T-helper 1 cell treated with Interleukin-12 subunit alpha and Interleukin-12 subunit beta and Interleukin-4 antibody, amounts not matched to agents 30 μg/mL and 1 μg/mL, for 36 hours (primary cell): ENCODE data around the gene PRKCQ.
A peak's percentile ranks its signal among the peaks of the same experiment; 100 is the strongest.
"Not testable (repeated sequence)": the region's sequence is repeated elsewhere in the genome, so short reads cannot be mapped to it uniquely, and the experiment has no call there.

Source experiments
- H3K27ac Mint-ChIP-seq: one replicate; pipeline ENCODE4 v1.8.0; 2021; ENCODE audit warnings: mild to moderate bottlenecking, mixed read lengths
- H3K27me3 Mint-ChIP-seq: one replicate; pipeline ENCODE4 v1.8.0; 2021; ENCODE audit warnings: low read depth, mixed read lengths
- H3K36me3 Mint-ChIP-seq: one replicate; pipeline ENCODE4 v1.8.0; 2021; ENCODE audit warnings: low read depth, mixed read lengths
- H3K4me1 Mint-ChIP-seq: one replicate; pipeline ENCODE4 v1.8.0; 2021; ENCODE audit warnings: low read depth, mixed read lengths
- H3K4me3 Mint-ChIP-seq: one replicate; pipeline ENCODE4 v1.8.0; 2021; ENCODE audit warnings: mild to moderate bottlenecking, moderate library complexity, mixed read lengths
- H3K9me3 Mint-ChIP-seq: one replicate; pipeline ENCODE4 v1.8.0; 2021; ENCODE audit warnings: mixed read lengths

PRKCQ gene

GRCh38 chr10:6395606-6396005, 184.5 kb downstream of the PRKCQ start:
- Mint-ChIP-seq H3K27ac (no peak overlapping the region), H3K9me3 (peaks cover 12% of the 10 kb centered on the region), H3K36me3 (peaks cover 13% of the 10 kb centered on the region), H3K27me3 (no peaks in the 10 kb centered on the region), H3K4me1 (peaks cover 2% of the 10 kb centered on the region), H3K4me3 (no peak overlapping the region)

DNA sequence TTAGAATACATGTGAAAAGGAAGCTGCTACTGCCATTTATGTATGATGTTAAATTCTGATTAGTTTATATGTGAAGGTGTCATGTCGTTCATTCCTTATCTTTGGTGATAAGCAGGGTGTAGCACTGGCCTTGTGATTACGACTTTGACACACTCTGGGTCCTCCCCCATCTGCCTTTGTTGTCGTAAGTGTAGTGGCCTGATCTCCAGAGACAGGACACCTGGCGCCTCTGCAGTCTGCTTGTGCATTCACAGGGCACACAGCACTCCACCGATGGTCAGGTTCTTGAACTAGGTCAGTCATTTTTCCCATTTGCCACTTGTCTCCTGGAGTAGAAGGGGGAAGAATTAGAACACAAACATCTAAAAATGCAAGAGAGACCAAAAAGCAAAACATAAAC, 186.0 kb downstream of the PRKCQ start:
- no peak overlapping the region for H3K27ac Mint-ChIP-seq
- H3K9me3 Mint-ChIP-seq, result peaks cover 25% of the 10 kb centered on the region
- no peak overlapping the region for H3K4me3 Mint-ChIP-seq
- peaks cover 2% of the 10 kb centered on the region for H3K4me1 Mint-ChIP-seq
- peaks cover 20% of the 10 kb centered on the region for H3K36me3 Mint-ChIP-seq
- no peaks in the 10 kb centered on the region for H3K27me3 Mint-ChIP-seq

- Mint-ChIP-seq H3K4me3 (no peak overlapping the region), H3K27me3 (no peaks in the 10 kb centered on the region), H3K4me1 (no peaks in the 10 kb centered on the region), H3K9me3 (peaks cover 27% of the 10 kb centered on the region), H3K27ac (no peak overlapping the region), H3K36me3 (peaks cover 20% of the 10 kb centered on the region)
Measured at GRCh38 chr10:6393168-6393567, 186.9 kb downstream of the PRKCQ start.

- peaks cover 26% of the 10 kb centered on the region for H3K36me3 Mint-ChIP-seq
- peaks cover 30% of the 10 kb centered on the region for H3K9me3 Mint-ChIP-seq
- no peaks in the 10 kb centered on the region for H3K4me1 Mint-ChIP-seq
- H3K4me3 Mint-ChIP-seq, result no peak overlapping the region
- no peaks in the 10 kb centered on the region for H3K27me3 Mint-ChIP-seq
- H3K27ac Mint-ChIP-seq, result no peak overlapping the region
Measured at GRCh38 chr10:6390213-6390845, 189.7 kb downstream of the PRKCQ start.

GRCh38 chr10:6388261-6388893, 191.7 kb downstream of the PRKCQ start:
- no peaks in the 10 kb centered on the region for H3K27me3 Mint-ChIP-seq
- peaks cover 30% of the 10 kb centered on the region for H3K9me3 Mint-ChIP-seq
- H3K4me3 Mint-ChIP-seq, result no peak overlapping the region
- H3K4me1 Mint-ChIP-seq, result no peaks in the 10 kb centered on the region
- peaks cover 19% of the 10 kb centered on the region for H3K36me3 Mint-ChIP-seq
- H3K27ac Mint-ChIP-seq, result no peak overlapping the region

GRCh38 chr10:6386960-6387359, 193.1 kb downstream of the PRKCQ start:
- H3K27me3 Mint-ChIP-seq, result no peaks in the 10 kb centered on the region
- H3K4me3 Mint-ChIP-seq, result no peak overlapping the region
- H3K4me1 Mint-ChIP-seq, result peaks cover 10% of the 10 kb centered on the region
- H3K27ac Mint-ChIP-seq, result no peak overlapping the region
- H3K36me3 Mint-ChIP-seq, result peaks cover 19% of the 10 kb centered on the region
- H3K9me3 Mint-ChIP-seq, result peaks cover 30% of the 10 kb centered on the region

GRCh38 chr10:6386346-6386745, 193.7 kb downstream of the PRKCQ start:
- Mint-ChIP-seq H3K4me3 (no peak overlapping the region), H3K36me3 (peaks cover 18% of the 10 kb centered on the region), H3K27me3 (no peaks in the 10 kb centered on the region), H3K9me3 (peaks cover 30% of the 10 kb centered on the region), H3K4me1 (peaks cover 16% of the 10 kb centered on the region), H3K27ac (no peak overlapping the region)

DNA sequence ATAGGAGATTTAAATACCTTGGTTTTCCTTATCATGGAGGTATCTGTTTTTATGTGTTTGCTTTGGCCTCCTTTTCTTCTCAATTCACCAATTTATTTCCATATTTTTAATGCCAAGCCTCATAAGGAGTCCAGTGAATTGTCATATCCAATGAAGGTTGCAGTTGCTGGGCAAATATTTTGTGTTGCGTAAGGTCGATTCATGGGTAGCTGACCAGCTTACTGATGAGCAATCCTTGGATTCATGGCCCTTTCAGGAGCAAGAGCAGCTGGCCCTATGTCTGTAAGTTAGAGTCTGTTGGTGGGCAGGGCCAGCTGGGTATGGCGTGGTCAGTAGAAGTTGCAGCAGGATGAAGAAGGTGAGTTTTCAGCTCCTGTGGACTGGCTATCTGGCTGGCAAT, 194.4 kb downstream of the PRKCQ start:
- Mint-ChIP-seq H3K27me3 (no peaks in the 10 kb centered on the region), H3K9me3 (peaks cover 31% of the 10 kb centered on the region), H3K4me3 (no peak overlapping the region), H3K4me1 (peaks cover 20% of the 10 kb centered on the region), H3K27ac (no peak overlapping the region), H3K36me3 (peaks cover 20% of the 10 kb centered on the region)

- peaks cover 21% of the 10 kb centered on the region for H3K36me3 Mint-ChIP-seq
- H3K9me3 Mint-ChIP-seq, result peaks cover 31% of the 10 kb centered on the region
- H3K4me3 Mint-ChIP-seq, result no peak overlapping the region
- no peaks in the 10 kb centered on the region for H3K27me3 Mint-ChIP-seq
- H3K27ac Mint-ChIP-seq, result no peak overlapping the region
- H3K4me1 Mint-ChIP-seq, result peaks cover 20% of the 10 kb centered on the region
Measured at GRCh38 chr10:6384847-6385246, 195.2 kb downstream of the PRKCQ start.

DNA sequence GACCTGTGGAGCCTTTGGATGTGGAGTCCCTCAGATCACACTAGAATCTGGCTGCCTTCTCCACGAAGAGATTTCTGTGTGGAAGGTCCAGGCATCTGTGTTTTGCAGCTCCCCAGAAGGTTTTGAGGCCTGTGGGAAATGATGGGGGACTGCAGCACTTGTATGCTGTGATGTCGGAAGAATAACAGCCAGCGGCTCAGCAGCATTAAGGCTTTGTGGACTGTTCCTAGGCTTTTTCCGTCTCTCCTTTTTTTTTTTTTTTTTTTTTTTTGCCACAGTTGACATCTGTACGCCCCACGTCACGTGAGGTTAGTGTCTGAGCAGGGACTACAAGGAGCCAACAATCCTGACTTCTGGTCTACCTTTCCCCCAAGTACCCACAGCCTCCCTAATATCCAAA, 196.0 kb downstream of the PRKCQ start:
- H3K4me3 Mint-ChIP-seq, result no peak overlapping the region

DNA sequence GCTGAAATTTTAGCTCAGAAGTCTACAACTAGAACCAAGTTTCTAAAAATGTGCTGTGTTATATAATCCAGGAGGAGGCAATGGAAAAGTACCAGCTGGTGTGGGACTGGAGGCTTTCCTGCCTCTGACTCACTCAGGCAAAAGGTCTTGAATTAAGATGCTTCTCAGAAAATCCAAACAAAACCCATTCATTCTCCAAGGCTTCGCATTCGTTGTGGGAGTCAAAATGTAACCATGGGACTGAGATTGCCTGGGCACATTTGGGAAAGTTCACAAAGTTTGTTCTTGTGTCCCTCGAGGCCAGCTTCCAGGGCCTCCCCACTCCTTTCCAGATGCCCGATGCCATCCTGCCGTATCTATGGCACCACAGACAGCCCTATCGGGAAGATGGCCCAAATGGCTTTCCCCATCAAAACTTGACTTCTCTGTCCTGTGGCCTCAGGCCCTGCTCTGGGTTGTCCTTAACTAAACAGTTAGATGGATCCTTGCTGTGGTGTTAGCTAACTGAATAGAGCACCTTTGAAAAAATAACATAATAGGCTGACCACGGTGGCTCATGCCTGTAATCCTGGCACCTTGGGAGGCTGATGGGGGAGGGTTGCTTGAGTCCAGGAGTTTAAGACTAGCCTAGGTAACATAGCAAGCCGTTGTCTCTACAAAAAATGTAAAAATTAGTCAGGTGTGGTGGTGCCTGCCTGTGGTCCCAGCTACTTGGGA, 196.8 kb downstream of the PRKCQ start:
- Mint-ChIP-seq H3K27ac (no peak overlapping the region), H3K27me3 (no peaks in the 10 kb centered on the region)

More for the DNA sequence above, 196.0 kb downstream of the PRKCQ start:
- peaks cover 20% of the 10 kb centered on the region for H3K4me1 Mint-ChIP-seq
- no peak overlapping the region for H3K27ac Mint-ChIP-seq
- H3K27me3 Mint-ChIP-seq, result no peaks in the 10 kb centered on the region
- H3K9me3 Mint-ChIP-seq, result peaks cover 33% of the 10 kb centered on the region
- H3K36me3 Mint-ChIP-seq, result peaks cover 27% of the 10 kb centered on the region

GRCh38 chr10:6382081-6382480, 198.0 kb downstream of the PRKCQ start:
- Mint-ChIP-seq H3K27ac (peak overlapping the region; percentile 51), H3K4me1 (peaks cover 20% of the 10 kb centered on the region), H3K36me3 (peaks cover 31% of the 10 kb centered on the region), H3K4me3 (peak overlapping the region; percentile 70), H3K27me3 (no peaks in the 10 kb centered on the region), H3K9me3 (peaks cover 45% of the 10 kb centered on the region)

More for the DNA sequence above, 196.8 kb downstream of the PRKCQ start:
- Mint-ChIP-seq H3K4me3 (no peak overlapping the region), H3K4me1 (peaks cover 20% of the 10 kb centered on the region), H3K9me3 (peaks cover 40% of the 10 kb centered on the region), H3K36me3 (peaks cover 32% of the 10 kb centered on the region)

- not testable (repeated sequence) for H3K27me3 Mint-ChIP-seq, H3K4me3 Mint-ChIP-seq, H3K27ac Mint-ChIP-seq
- Mint-ChIP-seq H3K9me3 (peaks cover 54% of the 10 kb centered on the region), H3K36me3 (peaks cover 30% of the 10 kb centered on the region), H3K4me1 (peaks cover 20% of the 10 kb centered on the region)
Measured at GRCh38 chr10:6380478-6380877, 199.6 kb downstream of the PRKCQ start.

DNA sequence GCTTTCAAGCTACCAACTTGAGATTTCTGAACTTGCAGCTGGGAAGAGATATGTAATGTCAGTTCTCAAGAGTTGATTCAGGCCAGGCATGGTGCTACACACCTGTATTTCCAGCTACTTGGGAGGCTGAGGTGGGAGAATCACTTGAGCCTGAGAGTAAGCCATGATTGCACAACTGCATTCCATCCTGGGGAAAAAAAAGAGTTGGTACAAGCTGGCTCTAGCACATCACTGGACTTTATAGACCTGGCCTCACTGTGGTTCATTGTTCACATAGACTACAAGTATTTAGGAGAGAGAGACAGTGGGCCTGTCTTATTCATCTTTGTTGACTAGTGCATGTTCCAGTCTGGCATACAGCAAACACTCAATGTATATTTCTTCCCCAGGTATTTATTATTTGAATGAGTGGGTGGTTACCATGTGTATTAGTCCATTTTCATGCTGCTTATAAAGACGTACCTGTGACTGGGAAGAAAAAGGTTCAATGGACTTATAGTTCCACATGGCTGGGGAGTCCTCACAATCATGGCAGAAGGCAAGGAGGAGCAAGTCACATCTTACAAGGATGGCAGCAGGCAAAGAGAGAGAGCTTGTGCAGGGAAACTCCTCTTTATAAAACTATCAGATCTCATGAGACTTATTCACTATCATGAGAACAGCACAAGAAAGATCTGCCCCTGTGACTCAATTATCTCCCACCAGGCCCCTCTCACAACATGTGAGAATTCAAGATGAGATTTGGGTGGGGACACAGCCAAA, 200.9 kb downstream of the PRKCQ start:
- H3K9me3 Mint-ChIP-seq, result peaks cover 54% of the 10 kb centered on the region
- H3K36me3 Mint-ChIP-seq, result peaks cover 30% of the 10 kb centered on the region
- H3K27me3 Mint-ChIP-seq, result no peaks in the 10 kb centered on the region
- no peak overlapping the region for H3K27ac Mint-ChIP-seq
- peaks cover 20% of the 10 kb centered on the region for H3K4me1 Mint-ChIP-seq
- H3K4me3 Mint-ChIP-seq, result no peak overlapping the region
